WERI-Rb-1 (cell line): ENCODE results near the gene AGAP1.

Experiments
- DNase-seq: peaks from one replicate; pipeline ENCODE4 v3.0.0-alpha.2; 2020
- H3K27ac ChIP-seq: fragments of 250-450 bp; sonication (Bioruptor Pico); 2 replicates; pipeline ENCODE4 v1.5.1; 2020; ENCODE audit warnings: mild to moderate bottlenecking, moderate library complexity
- H3K27me3 ChIP-seq: fragments of 250-450 bp; sonication (Bioruptor Pico); 2 replicates; pipeline ENCODE4 v1.5.1; 2021; ENCODE audit warnings: mild to moderate bottlenecking, low read depth, moderate library complexity; ENCODE audit not compliant: insufficient read depth, severe bottlenecking
- H3K36me3 ChIP-seq: fragments of 250-450 bp; sonication (Bioruptor Pico); 2 replicates; pipeline ENCODE4 v1.5.1; 2020; ENCODE audit warnings: mild to moderate bottlenecking, moderate library complexity
- H3K4me3 ChIP-seq: 2 replicates; pipeline ENCODE4 v1.5.1; 2011; ENCODE audit warnings: low read depth, mild to moderate bottlenecking, control low read depth, low read length
- H3K9me3 ChIP-seq: fragments of 250-450 bp; sonication (Bioruptor Pico); 2 replicates; pipeline ENCODE4 v1.5.1; 2021; ENCODE audit warnings: mild to moderate bottlenecking, moderate library complexity; ENCODE audit not compliant: severe bottlenecking
- TF ChIP-seq, protein P1 (sequence below): IDR thresholded peaks from 2 replicates; pipeline ENCODE4 v1.5.1; 2011; ENCODE audit warnings: low read depth, mild to moderate bottlenecking, control low read depth, inconsistent platforms, low read length

Gene AGAP1

DNA sequence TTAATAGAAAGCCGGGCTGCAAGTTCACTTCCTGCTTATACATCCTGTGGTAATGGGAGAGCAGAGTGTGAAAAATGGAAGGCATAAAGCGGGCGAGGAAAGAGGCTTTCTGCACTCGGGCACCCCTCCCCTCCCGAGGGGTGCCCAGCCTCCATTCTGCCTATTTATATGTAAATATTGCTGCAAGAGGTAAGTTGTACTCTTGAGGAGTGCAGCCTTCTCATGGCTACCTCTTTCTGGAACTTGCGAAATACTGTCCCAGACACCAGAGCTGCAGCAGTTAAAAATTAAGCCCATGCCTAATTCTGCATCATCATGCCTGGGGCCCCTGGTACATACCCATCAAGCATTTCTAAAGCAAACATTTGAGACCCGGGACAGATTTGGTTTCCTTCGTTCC is 518.3 kb downstream of the AGAP1 start:
- no peaks in the 10 kb centered on the region for H3K9me3 ChIP-seq
- DNase-seq, result no peak
- H3K27me3 ChIP-seq, result no peaks in the 10 kb centered on the region
- H3K36me3 ChIP-seq, result peaks cover 4% of the 10 kb centered on the region
- no peak overlapping the region for H3K4me3 ChIP-seq
- H3K27ac ChIP-seq, result no peak overlapping the region
- TF ChIP-seq, protein P1, sequence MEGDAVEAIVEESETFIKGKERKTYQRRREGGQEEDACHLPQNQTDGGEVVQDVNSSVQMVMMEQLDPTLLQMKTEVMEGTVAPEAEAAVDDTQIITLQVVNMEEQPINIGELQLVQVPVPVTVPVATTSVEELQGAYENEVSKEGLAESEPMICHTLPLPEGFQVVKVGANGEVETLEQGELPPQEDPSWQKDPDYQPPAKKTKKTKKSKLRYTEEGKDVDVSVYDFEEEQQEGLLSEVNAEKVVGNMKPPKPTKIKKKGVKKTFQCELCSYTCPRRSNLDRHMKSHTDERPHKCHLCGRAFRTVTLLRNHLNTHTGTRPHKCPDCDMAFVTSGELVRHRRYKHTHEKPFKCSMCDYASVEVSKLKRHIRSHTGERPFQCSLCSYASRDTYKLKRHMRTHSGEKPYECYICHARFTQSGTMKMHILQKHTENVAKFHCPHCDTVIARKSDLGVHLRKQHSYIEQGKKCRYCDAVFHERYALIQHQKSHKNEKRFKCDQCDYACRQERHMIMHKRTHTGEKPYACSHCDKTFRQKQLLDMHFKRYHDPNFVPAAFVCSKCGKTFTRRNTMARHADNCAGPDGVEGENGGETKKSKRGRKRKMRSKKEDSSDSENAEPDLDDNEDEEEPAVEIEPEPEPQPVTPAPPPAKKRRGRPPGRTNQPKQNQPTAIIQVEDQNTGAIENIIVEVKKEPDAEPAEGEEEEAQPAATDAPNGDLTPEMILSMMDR, result no peak

DNA sequence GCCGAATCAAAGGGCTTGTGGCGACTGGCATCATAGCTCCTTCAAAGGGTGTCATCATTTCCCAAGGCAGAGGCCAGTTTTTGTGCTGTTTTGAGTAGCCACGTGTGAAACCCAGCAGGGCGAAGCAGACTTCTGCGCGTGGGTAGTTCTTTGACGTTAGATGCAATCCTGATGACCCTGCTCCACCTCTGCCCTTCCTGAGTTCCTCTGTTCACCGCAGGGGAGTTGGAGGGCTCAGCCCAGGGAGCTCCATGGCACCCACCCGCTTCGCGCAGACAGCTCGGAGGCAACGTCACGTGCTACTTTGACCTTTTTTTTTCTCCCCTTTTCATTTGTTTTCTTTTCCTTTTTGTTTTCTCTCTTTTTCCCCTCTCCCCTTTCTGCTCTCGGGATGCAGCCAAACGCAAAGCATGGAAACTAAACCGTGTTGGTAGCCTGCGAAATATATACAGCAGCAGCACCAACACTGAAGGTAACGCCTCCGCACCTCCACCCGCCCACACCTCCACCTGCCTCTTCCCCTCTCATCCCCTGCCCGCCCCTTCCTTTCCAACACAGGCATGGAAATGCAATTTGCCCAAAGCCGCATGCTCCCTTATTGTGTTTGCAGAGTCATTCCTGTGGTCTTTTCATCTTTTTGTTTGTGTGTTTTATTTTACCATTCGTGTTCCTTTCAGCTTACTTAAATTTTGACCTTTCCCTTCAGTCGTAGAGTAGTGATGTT is 520.7 kb downstream of the AGAP1 start:
- Histone ChIP-seq H3K27ac (no peak overlapping the region), H3K36me3 (peaks cover 9% of the 10 kb centered on the region), H3K9me3 (no peaks in the 10 kb centered on the region), H3K27me3 (no peaks in the 10 kb centered on the region), H3K4me3 (no peak overlapping the region)
- no peak for DNase-seq
- TF ChIP-seq, protein P1, result no peak

DNA sequence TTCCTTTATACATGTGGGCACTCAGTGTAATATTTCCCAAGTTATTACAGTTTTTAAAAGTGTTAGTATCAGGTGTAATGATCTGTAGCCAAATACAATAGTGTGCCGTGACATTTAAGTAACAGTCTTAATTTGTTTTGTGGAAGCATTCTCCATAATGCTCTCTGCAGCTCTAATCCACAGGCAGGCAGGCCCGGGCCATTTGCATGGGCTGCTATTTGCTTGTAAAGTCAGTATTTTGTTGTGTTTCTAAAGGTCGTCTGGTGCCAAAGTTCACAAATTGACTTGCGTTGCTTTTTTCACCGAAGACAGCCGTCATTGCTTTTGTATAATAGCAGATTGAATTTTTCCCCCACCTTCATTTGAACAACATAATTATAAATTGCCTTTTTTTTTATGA is 521.3 kb downstream of the AGAP1 start:
- DNase-seq, result no peak
- no peak overlapping the region for H3K4me3 ChIP-seq
- TF ChIP-seq, protein P1, result no peak
- H3K36me3 ChIP-seq, result peaks cover 9% of the 10 kb centered on the region
- H3K27me3 ChIP-seq, result no peaks in the 10 kb centered on the region
- H3K27ac ChIP-seq, result no peak overlapping the region
- no peaks in the 10 kb centered on the region for H3K9me3 ChIP-seq

DNA sequence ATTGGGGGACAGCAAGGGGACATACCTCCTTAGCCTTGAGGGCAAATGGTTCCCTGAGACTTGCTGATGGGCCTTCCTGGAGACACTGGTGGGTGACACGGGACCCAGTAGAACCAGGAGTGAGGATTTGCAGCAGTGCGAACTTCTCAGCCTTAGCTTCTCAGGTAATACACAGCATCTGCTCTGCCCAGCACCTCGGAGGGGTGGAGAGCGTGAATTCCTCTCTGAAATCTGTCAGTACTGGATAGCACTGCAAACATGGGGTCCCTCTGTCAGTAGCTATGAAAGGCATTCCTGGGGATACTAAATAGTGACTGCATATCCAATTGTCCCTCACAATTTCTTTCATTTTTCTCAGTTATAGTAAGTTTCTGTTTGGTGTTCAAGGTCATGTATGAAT is 522.7 kb downstream of the AGAP1 start:
- Histone ChIP-seq H3K27ac (no peak overlapping the region), H3K27me3 (no peaks in the 10 kb centered on the region), H3K4me3 (no peak overlapping the region), H3K36me3 (peaks cover 11% of the 10 kb centered on the region), H3K9me3 (no peaks in the 10 kb centered on the region)
- TF ChIP-seq, protein P1, result no peak
- DNase-seq, result no peak

DNA sequence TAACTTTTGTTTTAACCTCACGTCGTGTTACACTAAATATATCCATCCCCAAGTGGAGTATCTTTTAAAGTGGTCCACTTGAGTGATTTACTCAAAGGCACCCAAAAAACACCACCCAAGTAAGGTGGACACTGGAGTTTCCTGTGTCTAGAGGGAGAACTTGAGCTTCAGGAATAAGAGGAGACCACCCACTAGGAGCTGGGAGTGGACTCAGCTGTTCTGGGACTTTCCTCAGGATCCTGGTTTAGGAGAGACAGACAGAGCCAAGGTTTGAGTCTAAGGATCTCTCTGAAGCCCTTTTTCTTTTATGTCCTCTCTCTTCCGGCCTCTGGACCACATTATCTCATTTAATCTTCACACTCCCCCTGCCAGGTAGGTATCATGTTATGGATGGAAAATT is 523.6 kb downstream of the AGAP1 start:
- no peaks in the 10 kb centered on the region for H3K27me3 ChIP-seq
- TF ChIP-seq, protein P1, result no peak
- H3K36me3 ChIP-seq, result peaks cover 11% of the 10 kb centered on the region
- no peak overlapping the region for H3K4me3 ChIP-seq
- DNase-seq, result no peak
- H3K9me3 ChIP-seq, result no peaks in the 10 kb centered on the region
- no peak overlapping the region for H3K27ac ChIP-seq

DNA sequence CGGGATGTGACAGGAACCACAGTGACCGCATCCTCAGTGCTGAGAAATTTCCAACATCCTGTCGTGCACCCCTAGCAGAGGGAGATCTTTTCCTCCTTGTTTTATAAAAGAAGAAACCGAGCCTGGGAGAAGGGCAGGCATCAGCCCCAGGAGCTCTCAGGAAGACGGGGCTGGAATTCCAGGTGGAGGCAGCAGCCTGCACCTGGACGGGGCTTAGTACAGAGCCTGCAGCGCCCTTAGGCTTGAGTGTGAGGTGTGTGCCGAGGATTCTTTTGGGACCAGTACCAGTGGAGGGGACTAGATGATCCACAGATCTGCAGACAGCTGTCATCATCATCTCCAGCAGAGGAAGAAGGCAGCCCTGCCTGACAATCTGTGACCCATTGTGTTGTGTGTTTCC is 525.6 kb downstream of the AGAP1 start:
- no peaks in the 10 kb centered on the region for H3K27me3 ChIP-seq
- no peak overlapping the region for H3K4me3 ChIP-seq
- H3K9me3 ChIP-seq, result no peaks in the 10 kb centered on the region
- no peak for DNase-seq
- H3K27ac ChIP-seq, result no peak overlapping the region
- TF ChIP-seq, protein P1, result no peak
- H3K36me3 ChIP-seq, result peaks cover 11% of the 10 kb centered on the region
